H1 (cell line): ENCODE measurements around the gene LPXN. TPM values are rescaled to one million over a fixed set of nuclear protein-coding genes. Genes with fewer than 3 reads are reported as not detected.

Experiments
- CTCF ChIA-PET: fragments of 300-600 bp; sonication (Branson Sonifier 250); formaldehyde crosslinking; loops from one replicate; lab custom pipeline; 2021; ENCODE audit not compliant: partially characterized antibody; lab: Charles Lee
- POLR2A ChIA-PET: fragments of 300-600 bp; sonication (Branson Sonifier 250); formaldehyde crosslinking; loops from one replicate; lab custom pipeline; 2021; ENCODE audit warnings: inconsistent platforms; ENCODE audit not compliant: partially characterized antibody; lab: Charles Lee
- DNase-seq, 2 experiments: peaks; one replicate each; pipeline versions ENCODE4 v3.0.0 to v3.0.0-alpha.2; 2010 to 2022; ENCODE audit warnings: low spot score in 2 of 2, low read depth in 1 of 2, mixed read lengths in 1 of 2
- FAIRE-seq: peaks from 2 replicates; lab custom pipeline; 2011; peaks lifted over from hg19 to GRCh38; lab: Jason Lieb, UNC
- H2AFZ ChIP-seq: 2 replicates; pipeline ENCODE4 v1.8.1; 2012; ENCODE audit warnings: low read length, inconsistent platforms
- H2AK5ac ChIP-seq: 2 replicates; pipeline ENCODE4 v1.6.1; 2013; ENCODE audit warnings: low read depth, low read length
- H2BK120ac ChIP-seq: replicated peaks from 2 replicates; pipeline ENCODE3; 2013; ENCODE audit warnings: low read depth, low read length, inconsistent platforms
- H2BK12ac ChIP-seq: 2 replicates; pipeline ENCODE4 v1.6.1; 2013; ENCODE audit warnings: low read depth, low read length
- H2BK15ac ChIP-seq: 2 replicates; pipeline ENCODE4 v1.6.1; 2013; ENCODE audit warnings: low read length
- H2BK20ac ChIP-seq: 2 replicates; pipeline ENCODE4 v1.6.1; 2013; ENCODE audit warnings: low read length
- H2BK5ac ChIP-seq: 2 replicates; pipeline ENCODE4 v1.6.1; 2013; ENCODE audit warnings: low read depth, low read length
- H3K14ac ChIP-seq: 2 replicates; pipeline ENCODE4 v1.6.1; 2013; ENCODE audit warnings: inconsistent platforms; ENCODE audit not compliant: insufficient read length
- H3K18ac ChIP-seq: 2 replicates; pipeline ENCODE4 v1.6.1; 2013; ENCODE audit warnings: low read length; ENCODE audit errors: extremely low read depth
- H3K23ac ChIP-seq: 2 replicates; pipeline ENCODE4 v1.6.1; 2013; ENCODE audit warnings: inconsistent platforms; ENCODE audit not compliant: insufficient read length
- H3K23me2 ChIP-seq: 2 replicates; pipeline ENCODE4 v1.6.1; 2013; ENCODE audit warnings: low read depth, low read length
- H3K27ac ChIP-seq: 2 replicates; pipeline ENCODE4 v1.6.1; 2011; ENCODE audit warnings: low read depth, low read length, inconsistent platforms
- H3K27me3 ChIP-seq, 4 experiments: replicated peaks in 1 of 4; 1 replicate in 1 of 4; 2 replicates in 3 of 4; pipeline versions ENCODE4 v1.6.1 to v1.8.1; 2011 to 2013; ENCODE audit warnings: low read length in 3 of 4, mild to moderate bottlenecking in 3 of 4, inconsistent platforms in 2 of 4, mixed read lengths in 2 of 4, moderate library complexity in 1 of 4; ENCODE audit not compliant: control insufficient read depth in 3 of 4, insufficient read depth in 3 of 4; ENCODE audit errors: extremely low read depth in 1 of 4
- H3K36me3 ChIP-seq, 4 experiments: 2 replicates each; pipeline versions ENCODE4 v1.6.1 to v1.8.1; 2011 to 2013; ENCODE audit warnings: mild to moderate bottlenecking in 4 of 4, low read length in 3 of 4, moderate library complexity in 2 of 4, control low read depth in 1 of 4, inconsistent platforms in 1 of 4; ENCODE audit not compliant: insufficient read depth in 4 of 4, control insufficient read depth in 2 of 4
- H3K4ac ChIP-seq: replicated peaks from 2 replicates; pipeline ENCODE3; 2013; ENCODE audit warnings: low read length, low read depth, mixed read lengths, inconsistent platforms; ENCODE audit not compliant: insufficient read length
- H3K4me1 ChIP-seq, 4 experiments: replicated peaks in 1 of 4; 1 replicate in 1 of 4; 2 replicates in 3 of 4; pipeline versions ENCODE4 v1.6.1 to v1.8.1; 2011 to 2013; ENCODE audit warnings: low read length in 3 of 4, inconsistent platforms in 2 of 4, mixed read lengths in 1 of 4; ENCODE audit not compliant: insufficient read depth in 4 of 4, control insufficient read depth in 3 of 4
- H3K4me2 ChIP-seq, 2 experiments: 2 replicates each; pipeline versions ENCODE4 v1.6.1 to v1.8.1; 2011 to 2013; ENCODE audit warnings: low read depth in 2 of 2, low read length in 2 of 2, control low read depth in 1 of 2, inconsistent platforms in 1 of 2, mild to moderate bottlenecking in 1 of 2; ENCODE audit not compliant: insufficient read depth in 1 of 2
- H3K4me3 ChIP-seq, 4 experiments: fragments of 200-600, 300-600 bp in 1 of 4; sonication (generic), shearing (Covaris generic), sonication (Bioruptor Twin) in 1 of 4; 2 replicates each; pipeline versions ENCODE4 v1.5.1 to v1.8.1; 2011 to 2016; ENCODE audit warnings: low read length in 4 of 4, low read depth in 3 of 4, control low read depth in 2 of 4, inconsistent platforms in 2 of 4, mild to moderate bottlenecking in 2 of 4, mixed read lengths in 1 of 4, moderate library complexity in 1 of 4; ENCODE audit not compliant: insufficient read depth in 2 of 4; ENCODE audit errors: extremely low read depth in 1 of 4
- H3K56ac ChIP-seq: replicated peaks from 2 replicates; pipeline ENCODE3; 2013; ENCODE audit warnings: low read depth, mild to moderate bottlenecking, mixed read lengths, low read length, inconsistent platforms; ENCODE audit not compliant: insufficient read length
- H3K79me1 ChIP-seq: 2 replicates; pipeline ENCODE4 v1.6.1; 2013; ENCODE audit warnings: low read depth, low read length, control low read depth
- H3K79me2 ChIP-seq, 2 experiments: 2 replicates each; pipeline versions ENCODE4 v1.6.1 to v1.8.1; 2012 to 2013; ENCODE audit warnings: low read length in 2 of 2, mild to moderate bottlenecking in 2 of 2, inconsistent platforms in 1 of 2; ENCODE audit not compliant: insufficient read depth in 2 of 2, control insufficient read depth in 1 of 2
- H3K9ac ChIP-seq, 4 experiments: replicated peaks in 1 of 4; 1 replicate in 1 of 4; 2 replicates in 3 of 4; pipeline versions ENCODE4 v1.6.1 to v1.8.1; 2011 to 2013; ENCODE audit warnings: low read depth in 3 of 4, low read length in 3 of 4, control low read depth in 2 of 4, mild to moderate bottlenecking in 2 of 4, moderate library complexity in 2 of 4, inconsistent platforms in 1 of 4; ENCODE audit errors: extremely low read depth in 1 of 4
- H3K9me3 ChIP-seq, 2 experiments: 2 replicates each; pipeline versions ENCODE4 v1.6.1 to v1.8.1; 2012 to 2013; ENCODE audit warnings: mild to moderate bottlenecking in 2 of 2, moderate library complexity in 2 of 2, control low read depth in 1 of 2, inconsistent platforms in 1 of 2, low read depth in 1 of 2, low read length in 1 of 2, mixed read lengths in 1 of 2; ENCODE audit not compliant: insufficient read depth in 2 of 2
- H4K20me1 ChIP-seq, 2 experiments: replicated peaks in 1 of 2; 2 replicates each; pipeline versions ENCODE3 to v1.8.1; 2011 to 2013; ENCODE audit warnings: inconsistent platforms in 2 of 2, low read length in 2 of 2, mild to moderate bottlenecking in 1 of 2; ENCODE audit not compliant: insufficient read depth in 2 of 2, control insufficient read depth in 1 of 2
- H4K5ac ChIP-seq: 2 replicates; pipeline ENCODE4 v1.6.1; 2013; ENCODE audit warnings: low read length, low read depth, mixed read lengths, inconsistent platforms; ENCODE audit not compliant: insufficient read length
- H4K8ac ChIP-seq: 2 replicates; pipeline ENCODE4 v1.8.0; 2013; ENCODE audit warnings: mild to moderate bottlenecking, moderate library complexity, low read length, inconsistent platforms; ENCODE audit not compliant: insufficient read depth; ENCODE audit errors: extremely low read depth
- H4K91ac ChIP-seq: replicated peaks from 2 replicates; pipeline ENCODE3; 2013; ENCODE audit warnings: low read length, mixed read lengths, inconsistent platforms; ENCODE audit not compliant: insufficient read length
- ASH2L ChIP-seq: fragments of 200-600, 300-600 bp; sonication (generic); IDR thresholded peaks from one replicate; pipeline ENCODE4 v1.7.1; 2017; ENCODE audit warnings: low read length
- BACH1 ChIP-seq: IDR thresholded peaks from 2 replicates; pipeline ENCODE4 v1.6.1; 2012; ENCODE audit warnings: low read length, improper control_type of control experiment
- BRCA1 ChIP-seq: IDR thresholded peaks from 2 replicates; pipeline ENCODE4 v1.6.1; 2012; ENCODE audit warnings: low read depth, low read length, improper control_type of control experiment
- CBX8 ChIP-seq: fragments of 300-800, 300-1000 bp; sonication (generic); IDR thresholded peaks from 2 replicates; pipeline ENCODE4 v1.7.1; 2016; ENCODE audit warnings: low read depth, low read length, borderline replicate concordance
- CEBPB ChIP-seq: IDR thresholded peaks from 2 replicates; pipeline ENCODE4 v1.6.1; 2012; ENCODE audit warnings: low read depth, low read length
- CTBP2 ChIP-seq: IDR thresholded peaks from 2 replicates; pipeline ENCODE4 v1.7.0; 2011; ENCODE audit warnings: borderline replicate concordance, mild to moderate bottlenecking, moderate library complexity, mixed read lengths, low read length; ENCODE audit not compliant: insufficient read depth, insufficient read length
- EZH2 ChIP-seq: fragments of 200-600 bp; sonication (generic); IDR thresholded peaks from 2 replicates; pipeline ENCODE4 v1.7.1; 2012; ENCODE audit warnings: low read depth, mild to moderate bottlenecking, moderate library complexity, low read length, inconsistent platforms; ENCODE audit not compliant: severe bottlenecking
- HDAC2 ChIP-seq, 2 experiments: fragments of 300-600 bp in 1 of 2; sonication (generic) in 1 of 2; IDR thresholded peaks; 2 replicates each; pipeline ENCODE4 v1.6.1; 2011 to 2012; ENCODE audit warnings: low read depth in 2 of 2, low read length in 2 of 2, mild to moderate bottlenecking in 2 of 2, moderate library complexity in 2 of 2, borderline replicate concordance in 1 of 2, inconsistent platforms in 1 of 2
- HDAC6 ChIP-seq: IDR thresholded peaks from one replicate; pipeline ENCODE4 v1.7.1; 2012; ENCODE audit warnings: low read depth, mild to moderate bottlenecking, inconsistent platforms, low read length, moderate library complexity
- MAFK ChIP-seq: IDR thresholded peaks from 2 replicates; pipeline ENCODE4 v1.6.1; 2012; ENCODE audit warnings: low read depth, mild to moderate bottlenecking, improper control_type of control experiment, low read length
- RNF2 ChIP-seq: fragments of 200-900, 300-1000 bp; sonication (generic); IDR thresholded peaks from 2 replicates; pipeline ENCODE4 v1.7.1; 2016; ENCODE audit warnings: borderline replicate concordance, low read depth, mild to moderate bottlenecking, antibody characterized with exemption, low read length; ENCODE audit not compliant: poor library complexity, severe bottlenecking; ENCODE audit errors: missing control alignments
- RXRA ChIP-seq: IDR thresholded peaks from 2 replicates; pipeline ENCODE4 v1.6.1; 2011; ENCODE audit warnings: low read depth, mild to moderate bottlenecking, low read length, moderate library complexity; ENCODE audit not compliant: insufficient read depth
- SP2 ChIP-seq: IDR thresholded peaks from 2 replicates; pipeline ENCODE4 v1.6.1; 2012; ENCODE audit warnings: mild to moderate bottlenecking, low read length, inconsistent platforms
- TAF7 ChIP-seq: optimal IDR thresholded peaks from 2 replicates; pipeline ENCODE3; 2011; ENCODE audit warnings: low read depth, mild to moderate bottlenecking, inconsistent platforms, low read length, moderate library complexity, borderline replicate concordance
- TCF12 ChIP-seq: IDR thresholded peaks from 2 replicates; pipeline ENCODE4 v1.6.1; 2011; ENCODE audit warnings: low read depth, mild to moderate bottlenecking, low read length
- WGBS, 2 experiments: shearing (Covaris generic) in 1 of 2; methylation state at CpG; one replicate each; pipeline versions ENCODE4 v1.1.6 to v1.1.7; 2013 to 2015; ENCODE audit warnings: low lambda C conversion rate in 2 of 2, mixed read lengths in 2 of 2, inconsistent platforms in 1 of 2, low coverage in 1 of 2, missing lambda C conversion rate in 1 of 2; ENCODE audit not compliant: insufficient replicate concordance in 2 of 2, insufficient coverage in 1 of 2, insufficient read length in 1 of 2; ENCODE audit errors: extremely low coverage in 1 of 2, missing lambda C conversion rate in 1 of 2; 5-methylcytosine and 5-hydroxymethylcytosine counted together
- polyA plus RNA-seq, 7 experiments: library from polyadenylated mRNA; depleted of rRNA in 3 of 7; stranded (reverse) in 5 of 7; unstranded in 2 of 7; fragments of >200 nt in 5 of 7; fragments of 200-250 nt in 2 of 7; gene quantifications; 1 replicate in 5 of 7; 2 replicates in 1 of 7; 4 replicates in 1 of 7; pipeline versions ENCODE4 v1.2.1 to v1.2.3, GENCODE V29; 2011 to 2013; ENCODE audit warnings: missing spikeins in 2 of 7, mixed read lengths in 2 of 7
- total RNA-seq: library from RNA; stranded (reverse); fragmentation: NEBNext Ultra II Directional; extraction: Animal tissue kit (Norgen Biotek cat#: 25700); gene quantifications from 2 replicates; pipeline ENCODE4 v1.2.1, GENCODE V29; 2021

LPXN gene
- total and polyA plus RNA-seq, 2 of the 8 experiments (the other 6 are each of a cell fraction or from before 2014, with no cell fraction given) = 1.4 to 2.7 TPM

DNA sequence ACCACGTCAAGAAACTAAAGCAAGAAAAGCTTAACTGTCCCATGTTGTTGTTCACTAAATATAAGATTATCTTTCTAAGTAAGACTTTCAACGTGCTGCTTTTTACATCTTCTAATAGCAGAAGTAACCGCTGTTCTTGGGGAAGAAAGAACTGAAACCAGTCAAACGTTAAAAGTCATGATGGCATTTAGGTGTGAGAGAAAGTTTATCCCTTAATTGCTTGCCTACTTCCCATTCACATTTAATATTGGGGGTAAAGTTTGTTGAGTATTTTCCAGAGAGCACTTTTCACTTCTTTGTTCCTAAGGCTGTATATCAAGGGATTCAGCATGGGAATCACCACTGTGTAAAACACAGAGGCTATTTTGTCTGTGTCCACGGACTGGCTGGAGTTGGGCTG, 68.7 kb downstream of the LPXN start:
- Histone ChIP-seq H3K27me3 (no peaks in the 10 kb centered on the region), H2BK120ac (no peak overlapping the region), H3K4ac (no peak overlapping the region), H3K23me2 (no peaks in the 10 kb centered on the region), H3K4me1 (no peaks in the 10 kb centered on the region), H3K9ac (no peak overlapping the region), H2BK5ac (no peak overlapping the region), H4K20me1 (no peaks in the 10 kb centered on the region), H3K56ac (no peak overlapping the region), H3K36me3 (no peaks in the 10 kb centered on the region), H4K91ac (no peak overlapping the region), H3K4me2 (no peak overlapping the region), H3K9me3 (no peaks in the 10 kb centered on the region), H4K5ac (no peak overlapping the region), H3K14ac (no peak overlapping the region), H2BK15ac (no peak overlapping the region), H2AFZ (no peak overlapping the region), H2BK20ac (no peak overlapping the region), H4K8ac (no peak overlapping the region), H3K79me2 (no peaks in the 10 kb centered on the region), H3K4me3 (no peak overlapping the region), H2AK5ac (no peak overlapping the region), H3K79me1 (no peaks in the 10 kb centered on the region), H3K27ac (no peak overlapping the region), H2BK12ac (no peak overlapping the region), H3K23ac (no peak overlapping the region), H3K18ac (no peak overlapping the region)
- CTCF ChIA-PET = interaction anchor here (1.0 to 1.4 kb wide), 2 partner anchors 17 to 1198 kb away, joined by 3 to 6 read pairs; no protein-coding TSS in a partner anchor
- POLR2A ChIA-PET = no interaction called here
- WGBS, 2 experiments = 84% methylated on average over 5 of the region's 5 CpGs; no CpG with 5 or more reads in 1 of the 2 experiments
- no peak for FAIRE-seq
- no peak for DNase-seq
- TF ChIP-seq MAFK (no peak), CEBPB (no peak), ASH2L (no peak), TAF7 (no peak), CTBP2 (no peak), BRCA1 (no peak), EZH2 (no peak), RXRA (no peak), RNF2 (no peak), BACH1 (no peak), HDAC6 (no peak), SP2 (no peak), CBX8 (no peak), TCF12 (no peak), HDAC2 (IDR thresholded peaks at IDR 0.05; ENCODE audit: borderline replicate concordance in 1 of 2, low read depth in 2 of 2, low read length in 2 of 2) (no peak)
